Naive thymus-derived CD8-positive, alpha-beta T cell (primary cell): ENCODE results near the gene ACTRT2. TPM values are rescaled to one million over a fixed set of nuclear protein-coding genes. Genes with fewer than 3 reads are reported as not detected.

Source experiments
- ATAC-seq, 2 donors: fragments of 150-1000 bp; cut with Tn5 transposase in 1 of 2; sonication (Bioruptor Pico), chemical (Tn5 transposase) in 1 of 2; 1 replicate in 1 of 2; 2 replicates in 1 of 2; pipeline ENCODE4 v1.10.0; 2021; ENCODE audit warnings: mild to moderate bottlenecking in 2 of 2, moderate library complexity in 2 of 2
- POLR2A ChIA-PET: fragments of 350-600 bp; sonication (Branson Sonifier 250); formaldehyde crosslinking; loops from one replicate; lab custom pipeline; 2021; ENCODE audit warnings: antibody characterized with exemption; lab: Charles Lee
- DNase-seq, 10 donors: peaks; one replicate each; pipeline versions ENCODE4 v3.0.0 to v3.0.0-alpha.2; 2020 to 2022
- H3K27ac Mint-ChIP-seq, 10 donors: one replicate each; pipeline ENCODE4 v1.8.0; 2020 to 2022; ENCODE audit warnings: mild to moderate bottlenecking in 10 of 10, mixed read lengths in 10 of 10, moderate library complexity in 4 of 10, inconsistent platforms in 1 of 10
- H3K27me3 Mint-ChIP-seq, 5 donors: one replicate each; pipeline ENCODE4 v1.8.0; 2021 to 2022; ENCODE audit warnings: mixed read lengths in 5 of 5
- H3K36me3 Mint-ChIP-seq, 3 donors: one replicate each; pipeline ENCODE4 v1.8.0; 2020 to 2022; ENCODE audit warnings: mixed read lengths in 3 of 3, mild to moderate bottlenecking in 2 of 3, inconsistent platforms in 1 of 3
- H3K4me1 Mint-ChIP-seq, 4 donors: one replicate each; pipeline ENCODE4 v1.8.0; 2021 to 2022; ENCODE audit warnings: mixed read lengths in 4 of 4
- H3K4me3 Mint-ChIP-seq, 10 donors: one replicate each; pipeline ENCODE4 v1.8.0; 2020 to 2022; ENCODE audit warnings: mild to moderate bottlenecking in 10 of 10, mixed read lengths in 10 of 10, moderate library complexity in 6 of 10, inconsistent platforms in 1 of 10
- H3K9me3 Mint-ChIP-seq, 9 donors: one replicate each; pipeline ENCODE4 v1.8.0; 2020 to 2022; ENCODE audit warnings: mixed read lengths in 9 of 9, mild to moderate bottlenecking in 3 of 9, inconsistent platforms in 1 of 9, moderate library complexity in 1 of 9
- polyA plus RNA-seq, 3 donors: library from polyadenylated mRNA; unstranded; fragments of 300-500 nt; fragmentation: Illumina TruSeq; gene quantifications; one replicate each; pipeline ENCODE4 v1.2.3, GENCODE V29; 2021
- total RNA-seq, 8 experiments: library from RNA in 2 of 8; stranded (reverse) in 2 of 8; gene quantifications; one replicate each; pipeline ENCODE4 v1.2.3 and lab custom pipeline; 2021 to 2026

Gene ACTRT2
- total and polyA plus RNA-seq, 5 experiments from 2014 or later: not detected

GRCh38 chr1:3026581-3027391 lies 5.5 kb downstream of the ACTRT2 start:
- POLR2A ChIA-PET: no interaction called here

DNA sequence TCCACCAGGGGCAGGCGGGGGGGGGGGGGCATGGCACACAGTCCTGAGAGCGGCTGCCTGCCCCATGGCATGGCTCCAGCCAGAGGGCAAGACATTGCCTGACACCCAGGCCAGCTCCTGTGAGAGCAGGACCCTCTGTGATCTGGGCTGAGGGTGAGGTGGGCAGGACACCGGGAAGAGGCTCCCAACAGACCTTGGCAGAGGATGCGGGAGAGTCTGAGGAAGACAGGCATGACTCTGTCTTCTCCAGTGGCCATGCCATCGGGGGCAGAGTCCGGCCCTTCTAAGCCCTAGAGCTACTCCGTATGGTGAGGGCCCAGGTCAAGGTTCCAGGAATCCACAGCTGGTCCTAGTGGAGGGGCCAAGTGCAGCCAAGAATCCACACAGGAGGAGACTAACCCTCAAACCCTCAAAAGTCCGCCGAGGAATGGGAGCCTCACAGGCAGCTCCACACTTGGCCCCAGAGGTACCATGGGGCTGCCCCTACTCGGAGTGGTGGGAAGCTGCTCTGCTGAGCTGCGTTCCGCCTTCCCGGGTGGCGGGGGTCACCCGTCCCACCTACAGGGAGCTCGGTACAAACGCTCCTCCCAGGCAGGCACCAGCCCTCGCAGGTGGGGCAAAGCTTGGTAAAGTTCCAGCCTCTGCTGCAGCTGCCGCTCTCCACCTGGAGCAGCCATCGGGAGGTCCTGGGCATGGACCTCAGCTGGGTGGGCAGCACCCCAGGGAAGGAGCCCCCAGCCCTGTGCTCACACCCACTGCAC lies 6.5 kb downstream of the ACTRT2 start:
- Mint-ChIP-seq H3K4me3 (no peak overlapping the region), H3K4me1 (peaks cover 3 to 9% (median 7%) of the 10 kb centered on the region in 4 donors), H3K27ac (no peak overlapping the region), H3K27me3 (peaks cover 0 to 3% (median 0%) of the 10 kb centered on the region in 5 donors), H3K36me3 (no peaks in the 10 kb centered on the region), H3K9me3 (no peaks in the 10 kb centered on the region)
- no peak for ATAC-seq
- POLR2A ChIA-PET: no interaction called here
- DNase-seq: peak in 1 of 10 donors; percentile 48

More at GRCh38 chr1:3026581-3027391, 5.5 kb downstream of the ACTRT2 start:
- peak in 1 of 10 donors; percentile 42 for DNase-seq
- ATAC-seq: no peak
- peak overlapping the region in 1 of 10 donors; percentile 27 for H3K27ac Mint-ChIP-seq
- H3K9me3 Mint-ChIP-seq: no peaks in the 10 kb centered on the region
- H3K4me1 Mint-ChIP-seq: peaks cover 0 to 2% (median 0%) of the 10 kb centered on the region in 4 donors
- no peaks in the 10 kb centered on the region for H3K36me3 Mint-ChIP-seq
- H3K27me3 Mint-ChIP-seq: peaks cover 0 to 2% (median 0%) of the 10 kb centered on the region in 5 donors
- H3K4me3 Mint-ChIP-seq: no peak overlapping the region

DNA sequence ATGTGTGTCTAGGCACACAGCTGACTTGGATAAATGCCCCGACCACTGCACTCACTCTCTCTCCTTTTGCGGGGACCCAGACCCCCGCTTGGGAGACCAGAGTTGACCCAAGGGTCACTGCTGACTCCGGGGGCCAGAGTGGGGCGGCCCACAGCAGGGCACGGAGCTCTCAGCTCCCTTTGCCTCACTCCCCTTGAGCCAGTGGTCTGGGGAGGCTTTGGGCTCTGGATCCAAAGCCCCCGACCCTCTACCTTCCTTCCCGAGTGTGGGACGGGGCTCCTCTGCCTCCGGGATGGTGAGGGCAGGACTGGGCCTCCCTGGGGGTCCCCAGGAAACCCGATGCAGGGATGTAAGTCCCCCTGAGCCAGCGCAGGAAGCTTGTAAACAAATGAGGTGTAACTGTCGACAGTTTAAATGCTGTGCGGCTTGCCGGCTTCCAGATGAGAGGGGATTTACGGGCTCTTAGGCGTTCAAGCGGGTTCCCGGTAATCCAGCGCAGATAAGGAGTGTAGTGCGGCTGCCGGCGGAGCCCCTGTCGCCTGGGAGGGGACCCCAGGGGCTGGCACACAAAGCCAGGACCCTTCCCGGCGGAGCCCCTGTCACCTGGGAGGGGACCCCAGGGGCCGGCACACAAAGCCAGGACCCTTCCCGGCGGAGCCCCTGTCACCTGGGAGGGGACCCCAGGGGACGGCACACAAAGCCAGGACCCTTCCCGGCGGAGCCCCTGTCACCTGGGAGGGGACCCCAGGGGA lies 7.4 kb downstream of the ACTRT2 start:
- no peak for DNase-seq

DNA sequence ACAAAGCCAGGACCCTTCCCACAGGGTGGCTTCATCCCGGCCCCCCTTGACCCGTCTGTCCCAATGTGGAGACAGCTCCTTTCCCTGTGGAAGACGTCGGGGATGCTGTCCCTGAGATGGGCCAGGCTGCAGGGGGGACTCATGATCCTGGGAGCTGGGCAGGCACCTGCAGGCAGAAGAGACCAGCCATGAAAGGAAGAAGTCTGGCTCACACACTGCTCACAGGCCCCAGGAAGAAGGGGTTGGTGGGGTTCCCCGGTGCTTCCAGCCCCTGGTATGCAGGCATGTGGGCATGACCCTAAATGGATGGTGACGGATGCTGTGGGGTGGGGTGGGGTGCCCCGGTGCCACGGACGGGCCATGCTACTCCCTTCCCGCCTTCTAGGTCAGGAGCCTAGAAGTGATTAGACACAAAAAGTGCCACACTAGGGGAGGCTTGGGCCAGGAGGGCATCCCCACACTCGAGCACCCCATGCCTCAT lies 8.3 kb downstream of the ACTRT2 start:
- ATAC-seq: no peak
- Mint-ChIP-seq H3K27me3 (peaks cover 0 to 6% (median 0%) of the 10 kb centered on the region in 5 donors), H3K27ac (no peak overlapping the region), H3K4me1 (peaks cover 7 to 26% (median 23%) of the 10 kb centered on the region in 4 donors), H3K4me3 (no peak overlapping the region), H3K36me3 (no peaks in the 10 kb centered on the region), H3K9me3 (no peaks in the 10 kb centered on the region)
- POLR2A ChIA-PET: no interaction called here
- DNase-seq: peak in 1 of 10 donors; percentile 59

More for the DNA sequence above, 7.4 kb downstream of the ACTRT2 start:
- no peaks in the 10 kb centered on the region for H3K36me3 Mint-ChIP-seq
- no peak overlapping the region for H3K27ac Mint-ChIP-seq
- POLR2A ChIA-PET: no interaction called here
- H3K4me3 Mint-ChIP-seq: no peak overlapping the region
- no peak for ATAC-seq
- peaks cover 0 to 6% (median 0%) of the 10 kb centered on the region in 5 donors for H3K27me3 Mint-ChIP-seq
- H3K9me3 Mint-ChIP-seq: no peaks in the 10 kb centered on the region
- peaks cover 9 to 18% (median 15%) of the 10 kb centered on the region in 4 donors for H3K4me1 Mint-ChIP-seq

- peaks cover 7 to 31% (median 24%) of the 10 kb centered on the region in 4 donors for H3K4me1 Mint-ChIP-seq
- H3K4me3 Mint-ChIP-seq: no peak overlapping the region
- no peak overlapping the region for H3K27ac Mint-ChIP-seq
- H3K27me3 Mint-ChIP-seq: peaks cover 0 to 6% (median 0%) of the 10 kb centered on the region in 5 donors
- ATAC-seq: no peak
- H3K36me3 Mint-ChIP-seq: no peaks in the 10 kb centered on the region
- H3K9me3 Mint-ChIP-seq: no peaks in the 10 kb centered on the region
- POLR2A ChIA-PET: no interaction called here
- DNase-seq: no peak
These were observed 8.9 kb downstream of the ACTRT2 start for GRCh38 chr1:3029991-3030662.

- POLR2A ChIA-PET: no interaction called here
- Mint-ChIP-seq H3K27ac (no peak overlapping the region), H3K4me1 (peaks cover 9 to 31% (median 24%) of the 10 kb centered on the region in 4 donors), H3K9me3 (no peaks in the 10 kb centered on the region), H3K36me3 (no peaks in the 10 kb centered on the region), H3K27me3 (peaks cover 0 to 6% (median 0%) of the 10 kb centered on the region in 5 donors), H3K4me3 (no peak overlapping the region)
- no peak for DNase-seq
- no peak for ATAC-seq
These were observed 9.6 kb downstream of the ACTRT2 start for GRCh38 chr1:3030663-3031381.

DNA sequence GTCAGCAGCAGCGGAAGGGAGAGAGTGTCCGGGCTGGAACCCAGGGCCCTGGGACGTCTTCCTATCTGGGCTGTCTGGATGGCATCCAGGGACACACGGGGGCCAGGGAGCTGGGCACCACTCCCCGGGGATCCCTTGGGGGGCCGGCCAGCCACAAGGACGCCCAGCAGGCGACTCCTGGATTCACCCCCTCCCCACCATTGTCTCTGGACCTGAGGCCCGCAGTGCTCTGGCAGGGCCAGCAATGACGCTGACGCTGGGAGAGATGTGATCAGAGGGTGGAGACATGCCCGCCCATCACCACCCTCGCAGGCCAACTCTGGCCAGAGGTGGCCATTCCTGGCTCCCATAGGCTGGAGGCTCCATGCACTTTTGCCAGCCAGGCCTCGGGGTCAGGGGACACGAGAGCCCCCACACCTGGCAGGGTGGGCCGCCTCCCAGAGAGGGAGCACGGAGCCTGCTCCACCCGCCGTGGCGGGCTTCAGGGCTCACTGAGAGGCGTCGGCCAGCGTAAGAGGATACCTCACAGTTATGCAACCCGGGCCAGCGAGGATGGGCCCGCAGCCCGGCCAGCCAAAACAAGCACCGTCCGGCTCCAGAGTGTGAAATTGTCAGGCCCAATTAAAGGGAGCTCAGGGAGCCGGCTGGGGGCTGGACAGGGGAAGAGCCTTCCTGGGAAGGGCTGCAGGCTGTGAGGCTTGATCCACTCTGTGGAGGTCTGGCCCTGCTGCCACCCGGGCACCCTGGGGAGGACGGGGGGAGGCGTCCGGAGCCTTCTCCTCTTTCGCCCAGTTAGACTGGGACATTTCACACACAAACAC lies 10.3 kb downstream of the ACTRT2 start:
- no peaks in the 10 kb centered on the region for H3K9me3 Mint-ChIP-seq
- no peaks in the 10 kb centered on the region for H3K36me3 Mint-ChIP-seq
- peaks cover 10 to 31% (median 24%) of the 10 kb centered on the region in 4 donors for H3K4me1 Mint-ChIP-seq
- POLR2A ChIA-PET: no interaction called here
- peaks cover 0 to 6% (median 0%) of the 10 kb centered on the region in 5 donors for H3K27me3 Mint-ChIP-seq
- peak overlapping the region in 2 of 10 donors; percentile 47 to 60 for H3K4me3 Mint-ChIP-seq
- no peak for ATAC-seq
- DNase-seq: no peak
- peak overlapping the region in 2 of 10 donors; percentile 36 to 82 for H3K27ac Mint-ChIP-seq

DNA sequence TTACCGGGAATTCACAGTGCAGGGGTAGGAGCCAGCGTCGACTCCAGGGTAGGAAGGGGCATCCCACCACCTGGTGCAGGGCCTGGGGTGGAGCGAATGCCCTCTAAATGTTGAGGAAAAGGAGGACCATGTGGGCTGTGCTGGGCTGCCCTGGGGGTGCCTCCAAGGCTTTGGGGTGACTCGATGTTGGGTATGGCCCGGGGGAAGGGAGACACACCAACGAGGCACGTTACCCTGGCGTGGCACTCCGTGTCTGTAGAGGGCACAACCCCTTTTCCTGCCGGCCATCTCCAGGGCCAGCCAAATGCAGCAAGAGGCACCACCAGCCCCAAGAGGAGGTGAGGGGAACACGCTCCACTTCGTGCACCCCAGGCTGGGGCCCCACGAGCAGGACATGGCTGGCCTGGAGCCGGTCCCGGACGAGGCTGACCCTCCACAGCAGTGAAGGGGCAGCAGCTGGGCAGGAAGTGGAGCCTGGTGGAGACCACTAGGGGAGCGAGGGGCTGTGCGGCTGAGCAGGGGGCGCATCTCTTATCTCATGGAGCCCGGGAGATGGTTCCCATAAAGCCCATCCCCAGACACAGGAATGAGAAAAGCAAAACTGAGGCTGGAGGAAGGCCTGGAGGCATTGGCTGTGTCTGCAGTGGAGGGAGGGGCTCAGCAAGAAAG lies 11.2 kb downstream of the ACTRT2 start:
- DNase-seq (peak in 3 of 10 donors; percentile 8 to 63 (median 17)), ATAC-seq (peak; percentile 0 to 14)
- H3K9me3 Mint-ChIP-seq: no peaks in the 10 kb centered on the region
- peak overlapping the region in 9 of 10 donors; percentile 24 to 72 (median 60) for H3K4me3 Mint-ChIP-seq
- H3K27me3 Mint-ChIP-seq: peaks cover 0 to 6% (median 0%) of the 10 kb centered on the region in 5 donors
- POLR2A ChIA-PET: interaction anchor here (0.7 kb wide), 1 partner anchor 195 kb away, joined by 3 read pairs; no protein-coding TSS in a partner anchor
- peaks cover 10 to 31% (median 24%) of the 10 kb centered on the region in 4 donors for H3K4me1 Mint-ChIP-seq
- H3K36me3 Mint-ChIP-seq: no peaks in the 10 kb centered on the region
- peak overlapping the region in 7 of 10 donors; percentile 66 to 94 (median 87) for H3K27ac Mint-ChIP-seq

DNA sequence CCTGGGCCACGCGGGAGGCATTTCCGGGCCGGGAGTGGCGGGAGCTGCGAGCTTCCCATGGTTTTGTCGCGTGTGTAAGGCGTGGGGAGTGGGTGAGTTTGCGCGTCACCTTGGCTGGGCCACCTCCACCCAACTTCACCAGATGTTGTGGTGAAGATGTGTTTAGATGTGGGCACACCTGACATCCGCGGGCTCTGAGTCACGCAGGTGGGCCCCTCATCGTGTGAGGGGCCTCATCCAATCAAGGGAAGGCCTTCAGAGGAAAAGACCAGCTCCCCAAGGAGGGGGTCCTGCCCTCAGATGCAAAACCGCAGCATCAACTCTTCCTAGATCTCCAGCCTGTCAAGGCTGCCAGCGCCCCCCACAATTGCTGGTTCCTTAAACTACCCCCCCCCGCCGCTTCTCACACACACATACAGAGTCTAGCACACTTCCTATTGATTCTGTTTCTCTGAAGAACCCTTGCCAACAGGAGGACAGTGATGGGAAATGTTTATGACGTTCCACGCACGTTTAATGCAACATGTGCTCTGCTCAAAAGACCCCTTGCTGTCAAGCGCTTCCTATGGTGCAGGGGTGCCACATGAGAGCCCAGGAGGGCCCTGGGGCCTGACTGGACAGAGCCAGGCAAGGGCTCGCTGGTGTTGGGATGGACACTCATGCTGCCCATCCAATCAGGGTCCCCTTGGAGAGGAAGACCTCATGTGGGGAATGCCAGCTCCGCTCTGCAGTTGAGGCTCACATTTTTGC lies 11.9 kb downstream of the ACTRT2 start:
- Mint-ChIP-seq H3K27me3 (peaks cover 0 to 6% (median 0%) of the 10 kb centered on the region in 5 donors), H3K9me3 (no peaks in the 10 kb centered on the region), H3K4me1 (peaks cover 10 to 31% (median 24%) of the 10 kb centered on the region in 4 donors), H3K4me3 (peak overlapping the region in 9 of 10 donors; percentile 8 to 72 (median 60)), H3K36me3 (no peaks in the 10 kb centered on the region), H3K27ac (peak overlapping the region in 9 of 10 donors; percentile 66 to 94 (median 85))
- DNase-seq: peak; percentile 28 to 88 (median 60)
- ATAC-seq: peak; percentile 92 to 93
- POLR2A ChIA-PET: interaction anchor here (0.7 to 0.8 kb wide), 2 partner anchors 55 to 196 kb away, joined by 3 read pairs; no protein-coding TSS in a partner anchor
